ENCODE data around the gene GNA12. TPM values are rescaled to one million over a fixed set of nuclear protein-coding genes. Genes with fewer than 3 reads are reported as not detected.
"Not testable (repeated sequence)": the region's sequence is repeated elsewhere in the genome, so short reads cannot be mapped to it uniquely, and the experiment has no call there.

GNA12 gene
- total and polyA plus RNA-seq, 5 donors from 2014 or later: 5.0 to 29.1 (median 7.9) TPM

- ATAC-seq (ENCODE audit: low read depth in 2 of 2) (peak in 1 of 2 donors; percentile 3), DNase-seq (peak in 1 of 3 donors; percentile 8)
- Histone ChIP-seq H3K4me1 (ENCODE audit: control insufficient read depth, insufficient read depth, low read length, poor library complexity, severe bottlenecking) (peaks cover 27% of the 10 kb centered on the region), H3K4me3 (ENCODE audit: low read depth, low read length) (peak overlapping the region; percentile 27), H3K27ac (ENCODE audit: insufficient read depth, low read length, poor library complexity, severe bottlenecking) (peak overlapping the region; percentile 67), H3K36me3 (ENCODE audit: control insufficient read depth, insufficient read depth, low read length) (peaks cover 2% of the 10 kb centered on the region), H3K27me3 (ENCODE audit: control insufficient read depth, insufficient read depth, low read length) (no peaks in the 10 kb centered on the region), H3K9me3 (ENCODE audit: control insufficient read depth in 2 of 2, low read length in 2 of 2) (no peaks in the 10 kb centered on the region)
- H3K4me3 Mint-ChIP-seq: no peak overlapping the region
- H3K27ac Mint-ChIP-seq: peak overlapping the region in 2 of 3 donors; percentile 78 to 89
- no peaks in the 10 kb centered on the region for H3K27me3 Mint-ChIP-seq
- H3K9me3 Mint-ChIP-seq: no peaks in the 10 kb centered on the region
- peaks cover 28 to 39% (median 30%) of the 10 kb centered on the region in 4 donors for H3K4me1 Mint-ChIP-seq
- peaks cover 30% of the 10 kb centered on the region for H3K36me3 Mint-ChIP-seq
Measured at GRCh38 chr7:2757361-2757903, 86.7 kb downstream of the GNA12 start.

- ATAC-seq (ENCODE audit: low read depth in 2 of 2) (no peak), DNase-seq (no peak)
- H3K4me1 Mint-ChIP-seq: peaks cover 27 to 38% (median 31%) of the 10 kb centered on the region in 4 donors
- peaks cover 27% of the 10 kb centered on the region for H3K4me1 ChIP-seq (ENCODE audit: control insufficient read depth, insufficient read depth, low read length, poor library complexity, severe bottlenecking)
- H3K27me3 Mint-ChIP-seq: no peaks in the 10 kb centered on the region
- no peaks in the 10 kb centered on the region for H3K9me3 ChIP-seq (ENCODE audit: control insufficient read depth in 2 of 2, low read length in 2 of 2)
- peak overlapping the region in 1 of 3 donors; percentile 73 for H3K27ac Mint-ChIP-seq
- H3K36me3 ChIP-seq (ENCODE audit: control insufficient read depth, insufficient read depth, low read length): no peaks in the 10 kb centered on the region
- no peak overlapping the region for H3K4me3 Mint-ChIP-seq
- H3K36me3 Mint-ChIP-seq: peaks cover 33% of the 10 kb centered on the region
- H3K9me3 Mint-ChIP-seq: no peaks in the 10 kb centered on the region
- no peak overlapping the region for H3K4me3 ChIP-seq (ENCODE audit: low read depth, low read length)
- no peak overlapping the region for H3K27ac ChIP-seq (ENCODE audit: insufficient read depth, low read length, poor library complexity, severe bottlenecking)
- H3K27me3 ChIP-seq (ENCODE audit: control insufficient read depth, insufficient read depth, low read length): no peaks in the 10 kb centered on the region
Measured at GRCh38 chr7:2755531-2755930, 88.6 kb downstream of the GNA12 start.

GRCh38 chr7:2754912-2755311, 89.2 kb downstream of the GNA12 start:
- Histone ChIP-seq H3K9me3 (ENCODE audit: control insufficient read depth in 2 of 2, low read length in 2 of 2) (no peaks in the 10 kb centered on the region), H3K27me3 (ENCODE audit: control insufficient read depth, insufficient read depth, low read length) (no peaks in the 10 kb centered on the region), H3K4me3 (ENCODE audit: low read depth, low read length) (no peak overlapping the region), H3K4me1 (ENCODE audit: control insufficient read depth, insufficient read depth, low read length, poor library complexity, severe bottlenecking) (peaks cover 24% of the 10 kb centered on the region), H3K36me3 (ENCODE audit: control insufficient read depth, insufficient read depth, low read length) (no peaks in the 10 kb centered on the region), H3K27ac (ENCODE audit: insufficient read depth, low read length, poor library complexity, severe bottlenecking) (no peak overlapping the region)
- peaks cover 34% of the 10 kb centered on the region for H3K36me3 Mint-ChIP-seq
- peaks cover 25 to 34% (median 30%) of the 10 kb centered on the region in 4 donors for H3K4me1 Mint-ChIP-seq
- H3K27ac Mint-ChIP-seq: no peak overlapping the region
- no peak for DNase-seq
- H3K9me3 Mint-ChIP-seq: no peaks in the 10 kb centered on the region
- H3K4me3 Mint-ChIP-seq: no peak overlapping the region
- ATAC-seq (ENCODE audit: low read depth in 2 of 2): no peak
- H3K27me3 Mint-ChIP-seq: no peaks in the 10 kb centered on the region

GRCh38 chr7:2754086-2754485, 90.0 kb downstream of the GNA12 start:
- Histone ChIP-seq H3K4me3 (ENCODE audit: low read depth, low read length) (no peak overlapping the region), H3K27ac (ENCODE audit: insufficient read depth, low read length, poor library complexity, severe bottlenecking) (no peak overlapping the region), H3K9me3 (ENCODE audit: control insufficient read depth in 2 of 2, low read length in 2 of 2) (peaks cover 0 to 2% of the 10 kb centered on the region in 2 experiments), H3K36me3 (ENCODE audit: control insufficient read depth, insufficient read depth, low read length) (no peaks in the 10 kb centered on the region), H3K27me3 (ENCODE audit: control insufficient read depth, insufficient read depth, low read length) (no peaks in the 10 kb centered on the region), H3K4me1 (ENCODE audit: control insufficient read depth, insufficient read depth, low read length, poor library complexity, severe bottlenecking) (peaks cover 15% of the 10 kb centered on the region)
- H3K4me1 Mint-ChIP-seq: peaks cover 19 to 29% (median 23%) of the 10 kb centered on the region in 4 donors
- H3K36me3 Mint-ChIP-seq: peaks cover 36% of the 10 kb centered on the region
- H3K9me3 Mint-ChIP-seq: no peaks in the 10 kb centered on the region
- no peaks in the 10 kb centered on the region for H3K27me3 Mint-ChIP-seq
- no peak overlapping the region for H3K4me3 Mint-ChIP-seq
- no peak overlapping the region for H3K27ac Mint-ChIP-seq
- DNase-seq: no peak
- no peak for ATAC-seq (ENCODE audit: low read depth in 2 of 2)

GRCh38 chr7:2753148-2753547, 91.0 kb downstream of the GNA12 start:
- Mint-ChIP-seq H3K27ac (peak overlapping the region in 1 of 3 donors; percentile 60), H3K4me1 (peaks cover 9 to 23% (median 17%) of the 10 kb centered on the region in 4 donors), H3K36me3 (peaks cover 32% of the 10 kb centered on the region), H3K9me3 (no peaks in the 10 kb centered on the region), H3K4me3 (no peak overlapping the region), H3K27me3 (no peaks in the 10 kb centered on the region)
- H3K27me3 ChIP-seq (ENCODE audit: control insufficient read depth, insufficient read depth, low read length): no peaks in the 10 kb centered on the region
- H3K9me3 ChIP-seq (ENCODE audit: control insufficient read depth in 2 of 2, low read length in 2 of 2): peaks cover 0 to 2% of the 10 kb centered on the region in 2 experiments
- H3K4me3 ChIP-seq (ENCODE audit: low read depth, low read length): no peak overlapping the region
- peaks cover 7% of the 10 kb centered on the region for H3K4me1 ChIP-seq (ENCODE audit: control insufficient read depth, insufficient read depth, low read length, poor library complexity, severe bottlenecking)
- DNase-seq (no peak), ATAC-seq (ENCODE audit: low read depth in 2 of 2) (no peak)
- H3K36me3 ChIP-seq (ENCODE audit: control insufficient read depth, insufficient read depth, low read length): no peaks in the 10 kb centered on the region
- H3K27ac ChIP-seq (ENCODE audit: insufficient read depth, low read length, poor library complexity, severe bottlenecking): no peak overlapping the region

- Mint-ChIP-seq H3K27me3 (no peaks in the 10 kb centered on the region), H3K4me3 (no peak overlapping the region), H3K36me3 (peaks cover 21% of the 10 kb centered on the region), H3K27ac (no peak overlapping the region), H3K4me1 (peaks cover 5 to 16% (median 10%) of the 10 kb centered on the region in 4 donors), H3K9me3 (no peaks in the 10 kb centered on the region)
- Histone ChIP-seq H3K36me3 (ENCODE audit: control insufficient read depth, insufficient read depth, low read length) (no peaks in the 10 kb centered on the region), H3K27me3 (ENCODE audit: control insufficient read depth, insufficient read depth, low read length) (no peaks in the 10 kb centered on the region), H3K4me3 (ENCODE audit: low read depth, low read length) (no peak overlapping the region), H3K9me3 (ENCODE audit: control insufficient read depth in 2 of 2, low read length in 2 of 2) (peaks cover 0 to 2% of the 10 kb centered on the region in 2 experiments), H3K27ac (ENCODE audit: insufficient read depth, low read length, poor library complexity, severe bottlenecking) (no peak overlapping the region), H3K4me1 (ENCODE audit: control insufficient read depth, insufficient read depth, low read length, poor library complexity, severe bottlenecking) (no peaks in the 10 kb centered on the region)
- ATAC-seq (ENCODE audit: low read depth in 2 of 2) (no peak), DNase-seq (no peak)
Measured at GRCh38 chr7:2751086-2751485, 93.0 kb downstream of the GNA12 start.

- Histone ChIP-seq H3K4me1 (ENCODE audit: control insufficient read depth, insufficient read depth, low read length, poor library complexity, severe bottlenecking) (no peaks in the 10 kb centered on the region), H3K27me3 (ENCODE audit: control insufficient read depth, insufficient read depth, low read length) (no peaks in the 10 kb centered on the region), H3K9me3 (ENCODE audit: control insufficient read depth in 2 of 2, low read length in 2 of 2) (peaks cover 0 to 2% of the 10 kb centered on the region in 2 experiments), H3K27ac (ENCODE audit: insufficient read depth, low read length, poor library complexity, severe bottlenecking) (no peak overlapping the region), H3K4me3 (ENCODE audit: low read depth, low read length) (no peak overlapping the region), H3K36me3 (ENCODE audit: control insufficient read depth, insufficient read depth, low read length) (no peaks in the 10 kb centered on the region)
- peaks cover 13% of the 10 kb centered on the region for H3K36me3 Mint-ChIP-seq
- no peaks in the 10 kb centered on the region for H3K9me3 Mint-ChIP-seq
- H3K27me3 Mint-ChIP-seq: no peaks in the 10 kb centered on the region
- no peak for ATAC-seq (ENCODE audit: low read depth in 2 of 2)
- no peak overlapping the region for H3K4me3 Mint-ChIP-seq
- H3K4me1 Mint-ChIP-seq: peaks cover 5 to 17% (median 11%) of the 10 kb centered on the region in 4 donors
- no peak overlapping the region for H3K27ac Mint-ChIP-seq
- no peak for DNase-seq
Measured at GRCh38 chr7:2750004-2750407, 94.1 kb downstream of the GNA12 start.

GRCh38 chr7:2748684-2749083, 95.4 kb downstream of the GNA12 start:
- H3K4me3 Mint-ChIP-seq; H3K9me3 Mint-ChIP-seq; DNase-seq; ATAC-seq (ENCODE audit: low read depth in 2 of 2); H3K27ac ChIP-seq (ENCODE audit: insufficient read depth, low read length, poor library complexity, severe bottlenecking); H3K4me1 ChIP-seq (ENCODE audit: control insufficient read depth, insufficient read depth, low read length, poor library complexity, severe bottlenecking); H3K9me3 ChIP-seq (ENCODE audit: control insufficient read depth in 2 of 2, low read length in 2 of 2); H3K4me3 ChIP-seq (ENCODE audit: low read depth, low read length); H3K27me3 Mint-ChIP-seq; H3K27me3 ChIP-seq (ENCODE audit: control insufficient read depth, insufficient read depth, low read length); H3K36me3 ChIP-seq (ENCODE audit: control insufficient read depth, insufficient read depth, low read length); H3K27ac Mint-ChIP-seq: not testable (repeated sequence)
- H3K4me1 Mint-ChIP-seq: peaks cover 5 to 19% (median 11%) of the 10 kb centered on the region in 4 donors
- peaks cover 16% of the 10 kb centered on the region for H3K36me3 Mint-ChIP-seq
